HG02973 (cell line): ENCODE measurements around the gene SMPD4.
"Not testable (repeated sequence)": the region's sequence is repeated elsewhere in the genome, so short reads cannot be mapped to it uniquely, and the experiment has no call there.

ENCODE experiments used
- ATAC-seq: cut with Tn5 transposase; IDR thresholded peaks from one replicate; pipeline ENCODE4 v1.9.1; 2021; ENCODE audit warnings: moderate library complexity; ENCODE audit not compliant: unreplicated experiment

The SMPD4 gene

DNA sequence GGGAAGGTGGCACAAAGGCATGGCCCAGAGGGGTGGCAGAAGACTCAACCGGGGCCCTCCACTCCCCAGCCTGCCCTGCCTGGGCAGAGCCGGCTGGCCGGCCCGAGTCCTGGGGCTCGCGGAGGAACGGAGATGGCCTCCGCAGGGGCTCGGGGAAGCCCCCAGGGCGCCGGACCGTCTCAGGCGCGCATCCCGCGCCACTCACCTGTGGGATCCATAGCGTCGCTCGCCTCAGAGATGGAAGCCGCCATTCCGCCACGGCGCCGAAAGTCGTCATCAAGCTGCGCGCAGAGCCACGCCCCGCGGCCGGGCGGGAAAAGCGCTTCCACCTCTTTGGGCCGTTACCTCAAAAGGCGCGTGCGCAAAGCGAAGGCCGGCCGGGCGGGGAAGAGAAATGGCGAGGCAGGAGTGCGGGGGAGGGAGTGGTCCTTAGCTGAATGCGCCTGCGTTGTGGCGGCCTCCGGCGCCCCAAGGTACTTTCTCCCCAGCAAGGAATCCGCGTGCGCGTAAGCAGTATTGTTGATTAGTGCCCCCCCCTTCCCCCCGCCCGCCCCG is at the start of gene SMPD4:
Gene SMPD4 (minus strand): TSS at position 278 of the 555 bp plus-strand sequence. CDS start 5,010 bp downstream, outside the sequence.
- ATAC-seq: peak; percentile 49

- ATAC-seq: not testable (repeated sequence)
Measured at GRCh38 chr2:130230907-130231306, 49.5 kb upstream of the SMPD4 start.

GRCh38 chr2:130230376-130230775 is 49.0 kb upstream of the SMPD4 start:
- not testable (repeated sequence) for ATAC-seq

DNA sequence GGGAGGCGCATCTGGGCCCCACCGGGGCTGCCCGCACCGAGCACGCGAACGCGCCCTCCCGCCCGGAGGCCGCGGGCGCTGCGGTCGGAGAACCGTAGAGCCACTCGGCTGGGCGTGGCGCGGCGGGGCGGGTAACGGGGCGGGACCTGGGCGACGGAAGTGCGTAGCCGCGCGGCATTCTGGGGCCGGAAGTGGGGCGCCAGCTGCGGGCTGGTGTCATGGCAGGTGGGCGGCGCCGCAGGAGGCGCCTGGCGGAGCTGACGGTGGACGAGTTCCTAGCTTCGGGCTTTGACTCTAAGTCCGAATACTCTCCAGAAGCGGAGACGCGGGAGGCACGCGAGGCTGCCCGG is 47.7 kb upstream of the SMPD4 start:
- not testable (repeated sequence) for ATAC-seq

- ATAC-seq: not testable (repeated sequence)
Measured at GRCh38 chr2:130228467-130229160, 47.2 kb upstream of the SMPD4 start.

DNA sequence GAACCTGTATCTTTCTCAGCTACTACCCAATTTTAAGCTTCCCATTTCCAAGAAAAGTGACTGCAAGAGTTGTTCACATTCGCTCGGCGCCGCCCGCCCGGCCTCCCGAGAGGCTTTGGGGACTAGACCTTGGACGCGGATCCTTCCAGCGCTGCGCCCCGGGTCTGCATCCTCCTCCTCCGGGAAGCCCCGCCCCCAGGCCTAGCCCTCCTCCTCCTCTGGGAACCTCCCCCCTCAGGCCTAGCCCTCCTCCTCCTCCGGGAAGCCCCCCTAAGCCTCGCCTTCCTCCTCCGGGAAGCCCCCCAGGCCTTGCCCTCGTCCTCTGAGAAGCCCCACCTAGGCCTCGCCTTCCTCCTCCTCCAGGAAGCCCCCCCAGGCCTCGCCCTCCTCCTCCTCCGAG is 46.6 kb upstream of the SMPD4 start:
- not testable (repeated sequence) for ATAC-seq

- peak; percentile 93 for ATAC-seq
Measured at GRCh38 chr2:130222523-130222922, 41.1 kb upstream of the SMPD4 start.

DNA sequence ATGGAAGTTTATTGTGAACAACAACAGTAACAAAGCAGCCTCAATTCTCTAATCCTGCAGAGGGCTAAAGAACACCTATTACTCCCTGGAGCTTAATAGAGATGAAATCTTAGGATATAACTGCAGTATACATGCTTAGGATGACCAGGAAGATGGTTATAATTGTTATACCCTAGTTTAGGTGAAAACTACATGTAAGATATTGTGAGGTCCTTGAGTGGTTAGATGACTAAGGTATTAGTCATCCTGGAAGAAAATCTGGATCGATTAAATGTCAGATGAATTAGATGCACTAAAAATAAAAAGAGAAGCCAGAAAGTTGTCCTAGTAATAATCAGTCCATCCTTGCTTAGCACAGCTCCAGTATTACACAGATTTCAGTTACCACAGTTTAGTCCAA is 39.1 kb upstream of the SMPD4 start:
- not testable (repeated sequence) for ATAC-seq

GRCh38 chr2:130219147-130219546 is 37.7 kb upstream of the SMPD4 start:
- not testable (repeated sequence) for ATAC-seq

- ATAC-seq: not testable (repeated sequence)
Measured at GRCh38 chr2:130207051-130207450, 25.6 kb upstream of the SMPD4 start.

DNA sequence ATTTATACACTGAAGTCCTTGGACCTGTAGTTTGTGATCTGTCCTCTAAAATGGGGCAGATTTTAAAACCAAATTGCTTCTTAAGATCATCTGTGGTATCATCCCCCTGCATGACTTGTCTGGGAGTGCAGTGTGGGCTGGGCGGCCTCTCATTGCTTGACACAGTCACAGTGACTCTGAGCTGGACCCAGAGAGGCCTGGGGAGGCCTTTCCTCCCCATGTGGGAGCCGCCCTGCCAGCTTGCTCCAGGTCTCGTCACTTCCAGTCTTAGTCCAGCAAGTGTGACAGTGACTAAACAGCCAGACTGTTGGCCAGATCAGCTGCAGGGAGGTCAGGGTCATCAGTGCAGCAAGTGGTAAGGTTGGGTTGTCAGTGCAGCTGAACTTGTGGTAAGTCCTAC is 21.7 kb upstream of the SMPD4 start:
- not testable (repeated sequence) for ATAC-seq

- ATAC-seq: not testable (repeated sequence)
Measured at GRCh38 chr2:130202518-130202917, 21.1 kb upstream of the SMPD4 start.

GRCh38 chr2:130198343-130198742 is 16.9 kb upstream of the SMPD4 start, which contains the start of gene TUBA3E:
Gene TUBA3E, minus strand, starts transcription at chr2:130198439. Its CDS starts 79 bp downstream, at chr2:130198360.
- ATAC-seq: no peak

- not testable (repeated sequence) for ATAC-seq
Measured at GRCh38 chr2:130196052-130196451, 14.7 kb upstream of the SMPD4 start.

DNA sequence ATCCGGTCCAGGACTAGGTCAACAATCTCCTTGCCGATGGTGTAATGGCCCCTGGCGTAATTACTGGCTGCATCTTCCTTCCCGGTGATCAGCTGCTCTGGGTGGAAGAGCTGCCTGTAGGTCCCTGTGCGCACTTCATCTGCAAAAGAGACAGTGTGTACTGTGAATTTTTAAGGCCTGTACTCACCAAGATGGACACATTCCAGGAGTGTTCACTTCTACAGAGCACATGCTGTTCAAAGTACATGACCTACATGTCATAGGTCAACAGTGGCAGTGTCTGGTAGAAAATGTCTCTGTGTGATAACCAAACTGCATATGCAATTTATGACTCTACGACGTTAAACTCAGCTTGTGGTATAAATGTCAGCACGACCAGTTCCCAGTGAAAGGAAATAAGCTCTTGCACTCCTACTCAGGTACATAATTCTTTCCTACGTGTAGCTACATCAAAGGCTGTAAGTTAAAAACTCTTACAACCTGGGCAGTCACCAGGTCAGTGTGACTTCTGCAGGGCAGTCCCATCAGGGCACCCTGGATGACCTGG is 13.8 kb upstream of the SMPD4 start:
- ATAC-seq: not testable (repeated sequence)

DNA sequence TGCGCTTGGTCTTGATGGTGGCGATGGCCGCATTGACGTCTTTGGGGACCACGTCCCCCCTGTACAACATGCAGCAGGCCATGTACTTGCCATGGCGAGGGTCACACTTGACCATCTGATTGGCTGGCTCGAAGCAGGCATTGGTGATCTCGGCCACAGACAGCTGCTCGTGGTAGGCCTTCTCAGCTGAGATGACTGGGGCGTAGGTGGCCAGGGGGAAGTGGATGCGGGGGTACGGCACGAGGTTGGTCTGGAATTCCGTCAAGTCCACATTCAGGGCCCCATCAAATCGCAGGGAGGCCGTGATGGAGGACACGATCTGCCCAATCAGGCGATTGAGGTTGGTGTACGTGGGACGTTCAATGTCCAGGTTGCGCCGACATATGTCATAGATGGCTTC is 12.4 kb upstream of the SMPD4 start:
- ATAC-seq: not testable (repeated sequence)

DNA sequence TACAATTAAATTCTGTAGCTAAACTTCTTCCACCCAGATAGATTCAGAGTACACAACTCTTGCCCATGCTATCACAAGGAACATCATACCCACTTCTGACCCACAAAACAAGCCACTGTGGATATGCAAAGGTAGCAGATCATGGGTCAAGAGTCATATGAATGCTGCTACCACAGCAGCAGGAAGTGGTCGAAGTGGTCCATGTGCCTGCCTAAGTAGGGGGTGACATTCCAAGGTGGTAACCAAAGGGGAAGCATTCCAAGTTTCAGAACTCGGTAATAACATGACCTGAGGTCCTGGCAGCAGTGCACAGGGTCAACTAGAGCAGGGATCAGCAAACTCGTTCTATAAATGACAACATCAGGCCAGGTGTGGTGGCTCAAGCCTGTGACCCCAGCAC is 11.0 kb upstream of the SMPD4 start:
- not testable (repeated sequence) for ATAC-seq

GRCh38 chr2:130191319-130191718 is 9.9 kb upstream of the SMPD4 start:
- not testable (repeated sequence) for ATAC-seq

DNA sequence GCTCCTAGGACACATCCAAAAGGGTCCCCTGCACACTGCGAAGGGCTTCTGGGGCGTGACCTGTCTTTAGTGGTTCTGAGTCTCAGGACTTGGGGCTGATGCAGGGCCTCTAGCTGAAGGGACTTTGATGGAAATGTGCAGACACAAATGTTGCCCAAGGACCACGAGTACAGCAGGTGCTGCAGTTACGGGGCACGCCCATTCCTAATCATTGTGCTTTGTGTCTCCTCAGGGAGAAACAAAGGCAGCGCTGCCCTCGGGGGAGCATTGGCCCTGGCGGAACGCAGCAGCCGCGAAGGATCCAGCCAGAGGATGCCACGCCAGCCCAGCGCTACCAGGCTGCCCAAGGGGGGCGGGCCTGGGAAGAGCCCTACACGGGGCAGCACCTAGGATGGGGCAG is 8.8 kb upstream of the SMPD4 start:
- no peak for ATAC-seq

GRCh38 chr2:130188958-130189357 is 7.6 kb upstream of the SMPD4 start:
- not testable (repeated sequence) for ATAC-seq

DNA sequence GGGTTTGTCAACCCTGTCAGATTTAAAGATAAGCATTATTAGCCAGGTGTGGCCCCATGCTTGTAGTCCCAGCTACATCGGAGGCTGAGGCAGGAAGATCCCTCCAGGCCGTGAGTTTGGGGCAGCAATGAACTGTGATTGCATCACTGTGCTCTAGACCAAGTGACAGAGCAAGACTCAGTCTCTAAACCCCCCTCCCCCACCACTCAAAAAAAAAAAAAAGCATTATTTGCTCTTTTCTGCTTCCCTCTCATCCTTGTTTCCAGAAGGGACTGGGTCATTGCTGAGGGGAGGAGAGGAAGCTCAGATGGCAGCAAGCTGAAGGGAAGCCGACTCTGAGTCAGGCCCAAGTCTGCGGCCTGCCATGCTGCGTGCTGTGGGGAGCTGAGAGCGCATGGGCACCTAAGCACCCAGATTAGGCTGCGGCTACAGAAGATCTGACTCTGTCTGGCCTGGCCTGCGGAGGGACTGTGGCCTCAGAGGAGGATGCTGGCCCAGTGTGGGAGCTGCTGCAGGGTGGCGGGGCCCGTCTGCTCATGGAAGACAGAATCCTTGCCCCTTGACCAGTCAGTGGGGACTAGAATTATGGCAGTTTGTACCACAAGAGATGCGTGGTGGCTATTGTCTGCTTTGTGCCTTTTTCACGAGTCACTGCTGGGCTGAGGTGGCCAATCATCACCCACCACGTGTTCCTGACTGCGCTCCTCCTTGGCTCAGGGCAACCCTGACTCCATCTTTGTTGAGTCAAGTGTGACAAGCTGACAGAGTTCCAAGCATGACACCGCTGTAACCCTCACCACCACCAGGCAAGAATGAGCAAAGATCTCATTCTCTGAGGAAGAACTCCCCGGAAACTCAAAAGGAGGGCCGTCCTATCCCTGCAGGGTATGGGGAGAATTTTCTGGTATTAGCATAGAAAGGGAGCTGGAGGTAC is 6.7 kb upstream of the SMPD4 start:
- ATAC-seq: not testable (repeated sequence)
